NCI-H1930 (cell line): ENCODE results near the gene BMPR2.
A peak's percentile ranks its signal among the peaks of the same experiment; 100 is the strongest.
"Not testable (repeated sequence)": the region's sequence is repeated elsewhere in the genome, so short reads cannot be mapped to it uniquely, and the experiment has no call there.

Source experiments
- DNase-seq, 2 experiments: peaks; one replicate each; lab custom pipeline; 2025; lab: John Stamatoyannopoulos, UW

BMPR2 gene

GRCh38 chr2:202530038-202530437, 153.9 kb downstream of the BMPR2 start:
- DNase-seq, result no peak

- not testable (repeated sequence) for DNase-seq
These were observed 159.2 kb downstream of the BMPR2 start for GRCh38 chr2:202535290-202535689.

GRCh38 chr2:202541137-202541536, 165.0 kb downstream of the BMPR2 start:
- no peak for DNase-seq

- DNase-seq, result no peak
These were observed 166.0 kb downstream of the BMPR2 start for GRCh38 chr2:202542142-202542541.

GRCh38 chr2:202545523-202545922, 169.4 kb downstream of the BMPR2 start:
- DNase-seq, result no peak

- DNase-seq, result no peak
These were observed 169.8 kb downstream of the BMPR2 start for GRCh38 chr2:202545931-202546330.

- not testable (repeated sequence) for DNase-seq
These were observed 170.5 kb downstream of the BMPR2 start for GRCh38 chr2:202546499-202547141.

GRCh38 chr2:202548240-202548639, 172.1 kb downstream of the BMPR2 start:
- no peak for DNase-seq

- not testable (repeated sequence) for DNase-seq
These were observed 174.9 kb downstream of the BMPR2 start for GRCh38 chr2:202551000-202551399.

- no peak for DNase-seq
These were observed 179.2 kb downstream of the BMPR2 start for GRCh38 chr2:202555356-202555755.

GRCh38 chr2:202560200-202560599, 184.1 kb downstream of the BMPR2 start:
- DNase-seq, result no peak

GRCh38 chr2:202564226-202564625, 188.1 kb downstream of the BMPR2 start:
- DNase-seq, result no peak

GRCh38 chr2:202566286-202566685, 190.2 kb downstream of the BMPR2 start:
- DNase-seq, result no peak

GRCh38 chr2:202574541-202574940, 198.4 kb downstream of the BMPR2 start:
- no peak for DNase-seq

- DNase-seq, result not testable (repeated sequence)
These were observed 199.1 kb downstream of the BMPR2 start for GRCh38 chr2:202575194-202575593.

- peak in 1 of 2 experiments; percentile 18 for DNase-seq
These were observed 201.4 kb downstream of the BMPR2 start for GRCh38 chr2:202577250-202578183.

- DNase-seq, result not testable (repeated sequence)
These were observed 206.7 kb downstream of the BMPR2 start for GRCh38 chr2:202582846-202583245.

- no peak for DNase-seq
These were observed 207.6 kb downstream of the BMPR2 start for GRCh38 chr2:202583709-202584219.

GRCh38 chr2:202588647-202589581, 212.8 kb downstream of the BMPR2 start:
- DNase-seq, result peak; percentile 74 to 79

GRCh38 chr2:202589582-202589949, 213.4 kb downstream of the BMPR2 start:
- no peak for DNase-seq

GRCh38 chr2:202592566-202592965, 216.4 kb downstream of the BMPR2 start:
- DNase-seq, result no peak

GRCh38 chr2:202599105-202599504, 223.0 kb downstream of the BMPR2 start:
- DNase-seq, result no peak
